Glomerular endothelial cell (primary cell): Measurements from ENCODE around the gene HOXC9. TPM values are rescaled to one million over a fixed set of nuclear protein-coding genes. Genes with fewer than 3 reads are reported as not detected.

Source experiments
- DNase-seq: peaks from one replicate; pipeline ENCODE4 v3.0.0-alpha.2; 2011; ENCODE audit warnings: low read depth, low spot score; ENCODE audit errors: extremely low read depth
- total RNA-seq: library from RNA; depleted of rRNA; stranded (reverse); fragments of >200 nt; gene quantifications from 2 replicates; pipeline ENCODE4 v1.2.3, GENCODE V29; 2015

HOXC9 gene
- 4.0 and 5.7 TPM in 2 replicates for total RNA-seq

DNA sequence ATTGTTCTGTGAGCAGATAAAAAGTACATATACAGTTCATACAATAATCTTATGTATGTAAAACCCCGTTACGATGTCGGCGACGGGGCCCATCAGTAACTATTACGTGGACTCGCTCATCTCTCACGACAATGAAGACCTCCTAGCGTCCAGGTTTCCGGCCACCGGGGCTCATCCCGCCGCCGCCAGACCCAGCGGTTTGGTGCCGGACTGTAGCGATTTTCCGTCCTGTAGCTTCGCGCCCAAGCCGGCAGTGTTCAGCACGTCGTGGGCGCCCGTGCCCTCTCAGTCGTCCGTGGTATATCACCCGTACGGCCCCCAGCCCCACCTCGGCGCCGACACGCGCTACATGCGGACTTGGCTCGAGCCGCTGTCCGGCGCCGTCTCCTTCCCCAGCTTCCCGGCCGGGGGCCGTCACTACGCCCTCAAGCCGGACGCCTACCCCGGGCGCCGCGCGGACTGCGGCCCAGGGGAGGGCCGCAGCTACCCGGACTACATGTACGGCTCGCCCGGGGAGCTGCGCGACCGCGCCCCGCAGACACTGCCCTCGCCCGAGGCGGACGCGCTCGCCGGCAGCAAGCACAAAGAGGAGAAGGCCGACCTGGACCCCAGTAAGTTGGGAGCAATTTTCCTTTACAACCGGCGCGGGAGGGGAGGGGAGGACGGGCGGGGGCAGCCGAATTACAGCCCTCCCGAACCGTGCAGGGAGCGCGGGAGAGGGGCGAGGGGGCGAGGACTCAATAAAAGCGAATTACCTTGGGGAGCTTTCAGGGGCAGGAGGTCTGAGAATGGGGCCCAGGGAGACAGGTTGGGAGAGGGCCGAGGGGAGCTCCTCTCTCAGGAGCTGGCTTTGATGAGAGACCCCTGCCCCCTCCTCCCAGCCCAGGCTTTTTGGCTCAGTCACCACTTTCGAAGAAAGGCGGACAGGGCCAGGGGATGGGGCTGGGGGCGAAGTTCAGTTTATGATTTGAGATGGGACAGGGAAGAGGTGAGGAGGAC is at the start of gene HOXC9:
HOXC9 (plus strand) TSS at position 46 of the 999 bp plus-strand sequence; CDS start at position 74, 28 bp downstream.
- DNase-seq: no peak

DNA sequence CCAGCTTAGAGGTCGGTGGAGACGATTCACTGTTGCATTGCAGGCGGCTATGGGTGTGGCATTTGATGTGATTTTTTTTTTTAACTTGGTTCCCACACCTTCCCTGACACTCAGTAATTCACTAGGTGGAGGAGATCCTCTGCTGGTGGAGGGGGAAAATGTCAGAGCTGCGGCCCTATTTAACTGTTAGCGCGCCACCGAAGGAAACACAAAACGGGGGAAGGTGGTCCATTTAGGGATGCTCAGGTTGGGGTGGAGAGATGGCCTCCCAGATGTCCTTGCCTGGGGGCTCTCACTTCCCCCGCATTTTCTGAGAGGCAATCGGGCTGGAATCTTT is 49.6 kb upstream of the HOXC9 start:
- no peak for DNase-seq

DNA sequence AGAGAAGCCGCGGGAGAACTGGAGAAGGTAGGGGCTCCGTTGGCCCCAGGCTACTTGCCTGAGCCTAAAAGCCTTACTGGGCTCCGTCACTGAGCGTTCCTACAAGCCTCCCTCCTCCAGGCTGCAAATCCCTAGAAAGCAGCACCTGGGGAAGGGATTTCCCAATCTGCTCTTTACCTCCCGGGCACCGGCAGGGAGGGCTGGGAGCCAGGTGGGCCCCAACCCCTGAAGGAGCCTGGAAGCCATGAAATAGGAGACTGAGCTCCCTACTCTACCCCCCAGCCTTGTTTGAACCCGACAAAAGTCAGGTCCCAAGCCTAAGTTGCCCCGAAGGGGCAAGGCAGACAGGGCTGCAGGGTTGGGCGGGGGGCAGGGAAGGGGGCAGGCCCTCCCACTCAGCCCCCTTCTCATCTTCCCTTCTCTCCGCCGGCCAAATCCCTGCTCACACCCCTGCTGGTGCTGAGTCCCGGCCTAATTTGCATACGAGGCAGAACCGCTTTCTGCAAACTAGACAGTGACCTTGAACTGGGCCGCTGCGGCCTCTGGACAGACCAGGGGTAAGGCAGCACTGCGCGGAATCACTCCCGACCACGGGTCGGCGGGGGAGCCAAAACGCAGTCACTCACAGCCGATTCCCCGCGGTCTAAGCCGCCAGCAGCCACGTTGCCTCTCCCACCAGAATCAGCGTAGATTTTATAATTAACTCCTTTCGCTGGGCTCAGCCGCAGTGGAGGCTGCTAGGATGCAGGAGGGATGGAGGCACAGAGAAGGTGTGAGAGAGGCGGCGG is 49.0 kb upstream of the HOXC9 start:
- no peak for DNase-seq

- no peak for DNase-seq
Measured at GRCh38 chr12:53951577-53952334, 48.2 kb upstream of the HOXC9 start.

DNA sequence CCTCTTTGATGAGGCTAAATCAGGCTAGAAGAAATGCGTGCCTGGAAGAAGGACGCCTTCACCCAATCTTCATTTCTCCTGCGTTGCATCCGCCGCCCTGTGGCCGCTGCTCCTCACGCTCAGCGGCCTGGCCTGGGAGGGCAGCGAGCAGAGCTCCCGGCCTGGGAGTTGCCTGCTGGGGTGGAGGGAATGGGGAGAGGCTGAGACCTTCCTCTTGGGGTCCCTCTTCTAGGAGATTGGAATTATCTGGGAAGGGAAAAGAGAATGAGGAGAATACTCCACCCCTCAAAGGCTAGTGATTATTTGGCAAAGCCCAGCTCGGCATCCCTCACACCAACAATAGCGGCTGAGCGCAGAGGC is 47.6 kb upstream of the HOXC9 start:
- no peak for DNase-seq

GRCh38 chr12:53952871-53953734 is 46.9 kb upstream of the HOXC9 start:
- no peak for DNase-seq

GRCh38 chr12:53953831-53954693 is 45.9 kb upstream of the HOXC9 start:
- DNase-seq: no peak

GRCh38 chr12:53954694-53955035 is 45.3 kb upstream of the HOXC9 start, which contains the start of gene HOXC12:
Gene HOXC12 (plus strand): TSS chr12:53954903. CDS start chr12:53954930, 27 bp downstream.
- DNase-seq: no peak

- DNase-seq: no peak
Measured at GRCh38 chr12:53955036-53955775, 44.8 kb upstream of the HOXC9 start.

GRCh38 chr12:53955776-53956250 is 44.1 kb upstream of the HOXC9 start:
- no peak for DNase-seq

DNA sequence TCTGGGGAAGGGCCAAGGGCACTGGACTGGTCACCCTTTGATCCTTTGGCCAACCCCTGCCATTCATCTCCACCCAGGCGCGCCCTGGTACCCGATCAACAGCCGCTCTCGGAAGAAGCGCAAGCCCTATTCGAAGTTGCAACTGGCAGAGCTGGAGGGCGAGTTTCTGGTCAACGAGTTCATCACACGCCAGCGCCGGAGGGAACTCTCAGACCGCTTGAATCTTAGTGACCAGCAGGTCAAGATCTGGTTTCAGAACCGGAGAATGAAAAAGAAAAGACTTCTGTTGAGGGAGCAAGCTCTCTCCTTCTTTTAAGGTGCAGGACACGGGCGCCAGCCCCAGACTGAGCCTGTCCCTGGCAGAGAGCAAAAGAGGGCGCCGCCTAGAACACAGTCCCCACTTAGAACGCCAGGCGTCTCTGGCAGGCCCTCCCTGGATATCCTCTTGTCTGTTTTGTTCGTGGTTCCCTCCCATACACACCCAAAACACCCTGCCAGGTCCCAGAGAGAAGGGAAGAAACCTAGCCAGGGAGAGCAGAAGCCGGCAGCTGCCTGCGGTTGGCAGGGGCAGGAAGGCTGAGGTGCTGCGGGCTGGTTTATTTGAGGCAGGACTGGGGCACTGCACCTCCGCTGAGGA is 43.6 kb upstream of the HOXC9 start:
- no peak for DNase-seq

DNA sequence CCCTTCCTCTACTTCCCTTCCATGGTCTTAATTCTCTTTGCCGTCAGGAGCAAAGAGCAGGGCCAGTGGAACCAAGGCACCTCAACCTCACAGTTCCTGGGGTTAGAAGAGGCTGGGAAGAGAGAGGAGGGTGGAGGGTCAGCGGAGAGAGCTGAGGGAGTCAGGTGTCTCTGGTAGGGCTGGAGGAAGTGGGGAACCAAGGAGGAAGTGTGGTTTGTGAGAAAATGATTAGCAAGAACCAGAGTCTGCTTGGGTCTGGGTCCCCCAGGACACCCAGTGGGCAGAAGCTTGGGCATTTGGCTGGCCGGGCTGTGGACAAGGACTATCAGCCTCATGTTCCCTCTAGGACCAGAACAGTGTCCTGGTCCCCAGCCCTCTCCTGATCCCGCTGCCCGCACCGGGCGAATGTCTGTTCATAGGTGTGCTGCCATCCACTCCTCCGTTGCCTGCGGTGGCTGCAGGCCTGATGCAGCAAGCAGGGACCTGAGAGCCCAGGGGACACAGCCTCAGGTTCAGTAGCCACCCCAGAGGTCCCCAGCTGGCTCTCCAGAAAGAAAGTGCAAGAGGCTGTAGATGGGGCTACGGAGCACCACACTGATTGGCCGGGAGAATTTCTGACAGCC is 42.9 kb upstream of the HOXC9 start:
- no peak for DNase-seq

DNA sequence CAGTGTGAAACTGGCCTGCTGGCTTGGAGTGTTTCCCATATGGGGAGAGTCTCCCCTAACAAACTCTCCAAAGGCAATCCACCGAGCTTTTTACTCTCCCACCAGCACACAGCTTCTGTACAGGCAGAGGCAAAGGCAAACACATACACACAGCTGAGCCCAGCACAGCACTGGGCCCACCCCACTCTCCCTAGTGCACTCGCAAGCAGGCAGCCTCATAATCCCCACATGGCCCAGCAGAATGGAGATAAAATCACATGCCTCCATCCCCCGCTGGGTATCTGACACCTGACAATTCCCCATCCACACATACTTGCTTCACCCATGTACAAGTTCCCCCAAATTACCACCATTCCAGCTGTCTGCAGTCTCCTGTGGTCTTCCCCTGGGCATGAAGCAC is 41.8 kb upstream of the HOXC9 start:
- DNase-seq: no peak

DNA sequence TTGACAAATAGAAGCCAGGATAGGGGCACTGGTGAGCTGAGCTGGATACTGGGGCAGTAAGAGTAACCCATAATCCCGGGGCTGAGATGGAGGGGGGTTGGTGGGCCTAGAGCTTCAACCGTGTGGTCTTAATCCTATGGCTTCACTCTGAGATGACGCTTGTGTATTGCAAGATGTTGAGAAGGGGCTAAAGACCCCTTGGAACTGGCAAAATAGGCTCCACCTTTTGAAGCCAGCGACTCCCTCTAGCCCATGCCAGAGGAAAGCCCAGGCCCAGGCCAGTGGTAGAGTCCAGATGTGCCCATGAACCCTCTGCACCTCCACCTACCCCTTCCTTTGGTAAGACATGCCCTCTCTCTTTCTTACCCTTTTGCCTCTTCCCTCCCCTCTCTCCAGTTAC is 40.6 kb upstream of the HOXC9 start:
- DNase-seq: no peak

- DNase-seq: no peak
Measured at GRCh38 chr12:53960187-53961024, 39.6 kb upstream of the HOXC9 start.

- no peak for DNase-seq
Measured at GRCh38 chr12:53961025-53961761, 38.8 kb upstream of the HOXC9 start.
